Endothelial cell of umbilical vein (primary cell): ENCODE measurements around the gene ARID1B. TPM values are rescaled to one million over a fixed set of nuclear protein-coding genes. Genes with fewer than 3 reads are reported as not detected.

ENCODE experiments used
- BruUV-seq: library from RNA; stranded (reverse); fragments of 400-500 nt; replicated peaks from 2 replicates; lab custom pipeline; 2021; lab: Mats Ljungman, UMichigan
- CTCF ChIA-PET: fragments of 300-600, 350-600 bp; sonication (Branson Sonifier 250); formaldehyde crosslinking; loops from one replicate; lab custom pipeline; 2021; ENCODE audit warnings: antibody characterized with exemption, inconsistent platforms; lab: Charles Lee
- POLR2A ChIA-PET: fragments of 300-600, 350-600 bp; sonication (Branson Sonifier 250); formaldehyde crosslinking; loops from one replicate; lab custom pipeline; 2021; ENCODE audit warnings: antibody characterized with exemption, inconsistent platforms; lab: Charles Lee
- DNase-seq: peaks from one replicate; pipeline ENCODE4 v3.0.0-alpha.2; 2011; ENCODE audit warnings: low read depth, low spot score
- FAIRE-seq: peaks from 2 replicates; lab custom pipeline; 2011; peaks lifted over from hg19 to GRCh38; lab: Jason Lieb, UNC
- H2AFZ ChIP-seq: 2 replicates; pipeline ENCODE4 v1.6.0; 2012; ENCODE audit warnings: low read depth, low read length, control low read depth, inconsistent platforms
- H3K27ac ChIP-seq: 2 replicates; pipeline ENCODE4 v1.5.1; 2011; ENCODE audit warnings: low read depth, mild to moderate bottlenecking, control low read depth, low read length, moderate library complexity; ENCODE audit not compliant: insufficient read depth
- H3K27me3 ChIP-seq, 2 experiments: 2 replicates each; pipeline versions ENCODE4 v1.6.0 to v1.6.1; 2011; ENCODE audit warnings: low read length in 2 of 2, mixed read lengths in 1 of 2; ENCODE audit not compliant: control insufficient read depth in 2 of 2, insufficient read depth in 2 of 2
- H3K36me3 ChIP-seq, 2 experiments: 2 replicates in 1 of 2; 3 replicates in 1 of 2; pipeline ENCODE4 v1.5.1; 2011; ENCODE audit warnings: low read length in 2 of 2, mild to moderate bottlenecking in 1 of 2, moderate library complexity in 1 of 2; ENCODE audit not compliant: control insufficient read depth in 2 of 2, insufficient read depth in 2 of 2; ENCODE audit errors: extremely low read depth in 1 of 2
- H3K4me1 ChIP-seq: 3 replicates; pipeline ENCODE4 v1.5.1; 2011; ENCODE audit warnings: mild to moderate bottlenecking, low read length; ENCODE audit not compliant: control insufficient read depth, insufficient read depth; ENCODE audit errors: extremely low read depth
- H3K4me2 ChIP-seq: 2 replicates; pipeline ENCODE4 v1.6.1; 2011; ENCODE audit warnings: low read length, control low read depth, mixed read lengths; ENCODE audit not compliant: insufficient read depth
- H3K4me3 ChIP-seq, 3 experiments: fragments of 200-600 bp in 1 of 3; sonication (generic), shearing (Covaris generic) in 1 of 3; replicated peaks in 1 of 3; 2 replicates each; pipeline ENCODE4 v1.5.1; 2011 to 2016; ENCODE audit warnings: control low read depth in 3 of 3, low read length in 3 of 3, mild to moderate bottlenecking in 2 of 3, inconsistent platforms in 1 of 3, low read depth in 1 of 3, moderate library complexity in 1 of 3; ENCODE audit not compliant: insufficient read depth in 1 of 3
- H3K79me2 ChIP-seq: 2 replicates; pipeline ENCODE4 v1.6.0; 2012; ENCODE audit warnings: low read length, inconsistent platforms; ENCODE audit not compliant: control insufficient read depth, insufficient read depth
- H3K9ac ChIP-seq: replicated peaks from 2 replicates; pipeline ENCODE3; 2011; ENCODE audit warnings: low read length, control low read depth; ENCODE audit not compliant: insufficient read depth; ENCODE audit errors: extremely low read depth
- H3K9me1 ChIP-seq: replicated peaks from 3 replicates; pipeline ENCODE4 v1.6.0; 2011; ENCODE audit warnings: mild to moderate bottlenecking, low read length; ENCODE audit not compliant: control insufficient read depth, insufficient read depth; ENCODE audit errors: extremely low read depth
- H3K9me3 ChIP-seq: replicated peaks from 2 replicates; pipeline ENCODE4 v1.5.1; 2012; ENCODE audit warnings: low read length, inconsistent platforms; ENCODE audit not compliant: control insufficient read depth, insufficient read depth
- H4K20me1 ChIP-seq: replicated peaks from 2 replicates; pipeline ENCODE3; 2011; ENCODE audit warnings: mild to moderate bottlenecking, low read length; ENCODE audit not compliant: control insufficient read depth, insufficient read depth; ENCODE audit errors: extremely low read depth
- CTCF ChIP-seq, 2 donors: IDR thresholded peaks; 1 replicate in 1 of 2; 2 replicates in 1 of 2; pipeline ENCODE4 v1.5.1; 2011; ENCODE audit warnings: low read length in 2 of 2, mild to moderate bottlenecking in 2 of 2, moderate library complexity in 2 of 2, control low read depth in 1 of 2, inconsistent platforms in 1 of 2, low read depth in 1 of 2; ENCODE audit not compliant: insufficient read depth in 1 of 2; ENCODE audit errors: extremely low read depth in 1 of 2
- EZH2 ChIP-seq: IDR thresholded peaks from 2 replicates; pipeline ENCODE4 v1.6.1; 2012; ENCODE audit warnings: borderline replicate concordance, low read depth, mild to moderate bottlenecking, moderate library complexity, low read length, inconsistent platforms; ENCODE audit not compliant: severe bottlenecking
- FOS ChIP-seq: IDR thresholded peaks from 2 replicates; pipeline ENCODE4 v1.6.1; 2011; ENCODE audit warnings: mild to moderate bottlenecking, low read length, moderate library complexity, borderline replicate concordance; ENCODE audit not compliant: insufficient read depth
- GATA2 ChIP-seq: IDR thresholded peaks from 2 replicates; pipeline ENCODE4 v1.7.0; 2011; ENCODE audit warnings: low read depth, mild to moderate bottlenecking, moderate library complexity, mixed read lengths, low read length; ENCODE audit not compliant: insufficient read length, insufficient read depth
- JUN ChIP-seq: IDR thresholded peaks from 2 replicates; pipeline ENCODE4 v1.6.1; 2011; ENCODE audit warnings: borderline replicate concordance, low read depth; ENCODE audit not compliant: insufficient read length, insufficient read depth
- MYC ChIP-seq: IDR thresholded peaks from one replicate; pipeline ENCODE4 v1.6.1; 2011; ENCODE audit warnings: mild to moderate bottlenecking, low read depth, low read length
- POLR2A ChIP-seq: IDR thresholded peaks from 2 replicates; pipeline ENCODE4 v1.6.1; 2012; ENCODE audit warnings: low read depth, mild to moderate bottlenecking, control low read depth, low read length
- POLR2AphosphoS5 ChIP-seq: IDR thresholded peaks from 2 replicates; pipeline ENCODE4 v1.6.1; 2012; ENCODE audit warnings: low read depth, mild to moderate bottlenecking, control low read depth, low read length, moderate library complexity; ENCODE audit not compliant: insufficient read depth
- dilution Hi-C: fragments of 300-500 bp; cut with MboI; formaldehyde crosslinking; loops from one replicate; pipeline ENCODE4 v1.15.0; 2019; ENCODE audit warnings: low sequenced_read_pairs; ENCODE audit not compliant: extremely low pct_ligation_motif_present
- intact Hi-C: fragments of 100-400 bp; cut with micrococcal nuclease; formaldehyde crosslinking; loops from one replicate; pipeline ENCODE4 v1.10.0; 2022
- polyA plus RNA-seq, 4 experiments: library from polyadenylated mRNA; depleted of rRNA in 3 of 4; stranded (reverse) in 3 of 4; unstranded in 1 of 4; fragments of >200 nt; gene quantifications; 2 replicates each; pipeline versions ENCODE4 v1.2.1 to v1.2.3, GENCODE V29; 2011 to 2012; ENCODE audit warnings: missing spikeins in 1 of 4
- total RNA-seq: library from RNA; stranded (reverse); gene quantifications from 2 replicates; pipeline ENCODE4 v1.2.3, GENCODE V29; 2021
- TF ChIP-seq, protein P1 (sequence below): IDR thresholded peaks from 2 replicates; pipeline ENCODE4 v1.6.1; 2011; ENCODE audit not compliant: insufficient read depth, insufficient read length

Gene ARID1B
- total and polyA plus RNA-seq, 2 donors (not counting 3 experiments of a cell fraction or from before 2014, with no cell fraction given), result 21.8 to 89.5 TPM

GRCh38 chr6:157094038-157094437 is 316.9 kb downstream of the ARID1B start:
- intact Hi-C loops, result loop anchor here (5.0 kb wide), 1 partner anchor 312 kb away; no protein-coding TSS in a partner anchor
- no TSS peak for BruUV-seq
- DNase-seq (no peak), FAIRE-seq (no peak)
- Histone ChIP-seq H3K4me1 (peaks cover 35% of the 10 kb centered on the region), H3K9ac (no peak overlapping the region), H3K9me3 (no peaks in the 10 kb centered on the region), H3K36me3 (peaks cover 0 to 2% of the 10 kb centered on the region in 2 experiments), H3K27ac (no peak overlapping the region), H4K20me1 (no peaks in the 10 kb centered on the region), H2AFZ (no peak overlapping the region), H3K27me3 (no peaks in the 10 kb centered on the region), H3K9me1 (no peaks in the 10 kb centered on the region), H3K4me3 (no peak overlapping the region), H3K79me2 (peaks cover 2% of the 10 kb centered on the region), H3K4me2 (no peak overlapping the region)
- POLR2A ChIA-PET, result no interaction called here
- dilution Hi-C loops, result no loop called here
- TF ChIP-seq, protein P1, sequence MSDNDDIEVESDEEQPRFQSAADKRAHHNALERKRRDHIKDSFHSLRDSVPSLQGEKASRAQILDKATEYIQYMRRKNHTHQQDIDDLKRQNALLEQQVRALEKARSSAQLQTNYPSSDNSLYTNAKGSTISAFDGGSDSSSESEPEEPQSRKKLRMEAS, result no peak
- CTCF ChIA-PET, result interaction anchor here (1.0 kb wide), 1 partner anchor 15 kb away, joined by 3 read pairs; no protein-coding TSS in a partner anchor

GRCh38 chr6:157095084-157095483 is 317.9 kb downstream of the ARID1B start:
- ChIA-PET CTCF (no interaction called here), POLR2A (no interaction called here)
- TF ChIP-seq JUN, result no peak
- TF ChIP-seq FOS, result no peak
- TF ChIP-seq, protein P1, result no peak
- TF ChIP-seq EZH2, result no peak
- no peak for TF ChIP-seq CTCF (IDR thresholded peaks at IDR 0.05; ENCODE audit: extremely low read depth in 1 of 2, insufficient read depth in 1 of 2, low read depth in 1 of 2, low read length in 2 of 2)
- TF ChIP-seq GATA2, result no peak
- TF ChIP-seq MYC, result no peak
- TF ChIP-seq POLR2AphosphoS5, result no peak
- no peak for TF ChIP-seq POLR2A
- Histone ChIP-seq H2AFZ (no peak overlapping the region), H3K9me1 (no peaks in the 10 kb centered on the region), H3K27me3 (no peaks in the 10 kb centered on the region), H3K4me2 (no peak overlapping the region), H3K4me3 (no peak overlapping the region), H3K27ac (no peak overlapping the region), H3K9me3 (no peaks in the 10 kb centered on the region), H3K79me2 (peaks cover 2% of the 10 kb centered on the region), H3K9ac (no peak overlapping the region), H3K4me1 (peaks cover 30% of the 10 kb centered on the region), H3K36me3 (peaks cover 0 to 2% of the 10 kb centered on the region in 2 experiments), H4K20me1 (no peaks in the 10 kb centered on the region)
- DNase-seq (no peak), FAIRE-seq (no peak)
- dilution Hi-C loops, result no loop called here
- intact Hi-C loops, result no loop called here
- BruUV-seq, result no TSS peak
